ENCODE measurements around the gene SLC22A2.
"Not testable (repeated sequence)": the region's sequence is repeated elsewhere in the genome, so short reads cannot be mapped to it uniquely, and the experiment has no call there.

SLC22A2 gene

DNA sequence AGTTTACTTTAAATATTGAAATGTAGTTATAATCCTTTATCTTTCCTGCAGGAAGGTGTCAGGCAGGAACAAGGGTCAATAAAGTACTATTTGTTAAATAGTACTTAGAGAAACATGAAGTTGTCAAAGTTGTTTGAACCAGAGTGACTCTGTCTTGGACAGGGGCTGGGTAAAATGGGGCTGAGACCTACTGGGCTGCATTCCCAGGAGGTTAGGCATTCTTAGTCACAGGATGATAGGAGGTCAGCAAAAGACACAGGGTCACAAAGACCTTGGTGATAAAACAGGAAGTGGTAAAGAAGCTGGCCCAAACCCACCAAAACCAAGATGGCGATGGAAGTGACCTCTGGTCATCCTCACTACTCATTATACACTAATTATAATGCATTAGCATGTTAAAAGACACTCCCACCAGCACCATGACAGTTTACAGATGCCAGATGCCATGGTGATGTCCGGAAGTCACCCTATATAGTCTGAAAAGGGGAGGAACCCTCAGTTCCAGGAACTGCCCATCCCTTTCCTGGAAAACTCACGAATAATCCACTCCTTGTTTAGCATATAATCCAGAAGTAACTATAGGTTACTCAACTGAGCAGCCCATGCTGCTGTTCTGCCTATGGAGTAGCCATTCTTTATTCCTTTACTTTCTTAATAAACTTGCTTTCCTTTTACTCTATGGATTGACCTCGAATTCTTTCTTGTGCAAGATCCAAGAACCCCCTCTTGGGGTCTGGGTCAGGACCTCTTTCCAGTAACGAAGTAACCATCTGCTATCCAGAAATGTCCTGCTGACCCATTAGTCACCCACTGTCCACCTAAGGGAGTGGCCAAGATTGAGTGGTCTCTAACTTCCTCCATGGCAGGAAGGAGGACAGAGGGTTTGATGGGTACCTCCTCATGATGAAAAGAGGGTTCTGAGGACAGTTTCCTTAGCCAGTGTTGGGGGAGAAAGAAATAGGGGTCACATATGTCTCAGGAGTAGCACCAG lies 19.6 kb downstream of the SLC22A2 start:
- DNase-seq (ENCODE audit: low read depth in 2 of 2), result peak; percentile 26 to 29
- no peak overlapping the region for H3K4me3 ChIP-seq (replicated peaks in 1 of 2; ENCODE audit: low read depth in 2 of 2, low read length in 2 of 2)
- TF ChIP-seq, protein P1, sequence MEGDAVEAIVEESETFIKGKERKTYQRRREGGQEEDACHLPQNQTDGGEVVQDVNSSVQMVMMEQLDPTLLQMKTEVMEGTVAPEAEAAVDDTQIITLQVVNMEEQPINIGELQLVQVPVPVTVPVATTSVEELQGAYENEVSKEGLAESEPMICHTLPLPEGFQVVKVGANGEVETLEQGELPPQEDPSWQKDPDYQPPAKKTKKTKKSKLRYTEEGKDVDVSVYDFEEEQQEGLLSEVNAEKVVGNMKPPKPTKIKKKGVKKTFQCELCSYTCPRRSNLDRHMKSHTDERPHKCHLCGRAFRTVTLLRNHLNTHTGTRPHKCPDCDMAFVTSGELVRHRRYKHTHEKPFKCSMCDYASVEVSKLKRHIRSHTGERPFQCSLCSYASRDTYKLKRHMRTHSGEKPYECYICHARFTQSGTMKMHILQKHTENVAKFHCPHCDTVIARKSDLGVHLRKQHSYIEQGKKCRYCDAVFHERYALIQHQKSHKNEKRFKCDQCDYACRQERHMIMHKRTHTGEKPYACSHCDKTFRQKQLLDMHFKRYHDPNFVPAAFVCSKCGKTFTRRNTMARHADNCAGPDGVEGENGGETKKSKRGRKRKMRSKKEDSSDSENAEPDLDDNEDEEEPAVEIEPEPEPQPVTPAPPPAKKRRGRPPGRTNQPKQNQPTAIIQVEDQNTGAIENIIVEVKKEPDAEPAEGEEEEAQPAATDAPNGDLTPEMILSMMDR (IDR thresholded peaks at IDR 0.05; ENCODE audit: low read depth, low read length), result no peak

DNA sequence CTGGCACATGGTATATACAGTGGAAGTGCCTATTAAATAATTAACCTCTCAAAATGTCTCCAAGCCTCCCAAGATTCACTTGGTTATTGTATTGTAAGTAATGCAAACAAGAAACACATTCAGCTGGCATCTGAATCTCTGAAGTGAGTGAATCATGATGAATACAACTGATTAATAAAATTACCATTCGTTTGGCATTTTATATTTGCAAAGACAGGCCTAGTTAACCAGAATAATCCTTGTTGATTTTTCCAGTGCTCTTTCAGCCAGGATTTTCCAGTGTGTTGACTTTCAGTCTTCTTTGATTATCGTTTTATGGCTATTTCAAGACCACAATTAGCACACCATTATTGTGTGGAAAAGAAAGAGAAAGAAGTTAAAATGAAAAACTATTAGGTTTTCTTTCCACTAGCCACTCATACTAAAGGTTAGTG lies 20.3 kb downstream of the SLC22A2 start:
- TF ChIP-seq, protein P1 (IDR thresholded peaks at IDR 0.05; ENCODE audit: low read depth, low read length), result no peak
- DNase-seq (ENCODE audit: low read depth in 2 of 2), result peak in 1 of 2 donors; percentile 29
- no peak overlapping the region for H3K4me3 ChIP-seq (replicated peaks in 1 of 2; ENCODE audit: low read depth in 2 of 2, low read length in 2 of 2)

DNA sequence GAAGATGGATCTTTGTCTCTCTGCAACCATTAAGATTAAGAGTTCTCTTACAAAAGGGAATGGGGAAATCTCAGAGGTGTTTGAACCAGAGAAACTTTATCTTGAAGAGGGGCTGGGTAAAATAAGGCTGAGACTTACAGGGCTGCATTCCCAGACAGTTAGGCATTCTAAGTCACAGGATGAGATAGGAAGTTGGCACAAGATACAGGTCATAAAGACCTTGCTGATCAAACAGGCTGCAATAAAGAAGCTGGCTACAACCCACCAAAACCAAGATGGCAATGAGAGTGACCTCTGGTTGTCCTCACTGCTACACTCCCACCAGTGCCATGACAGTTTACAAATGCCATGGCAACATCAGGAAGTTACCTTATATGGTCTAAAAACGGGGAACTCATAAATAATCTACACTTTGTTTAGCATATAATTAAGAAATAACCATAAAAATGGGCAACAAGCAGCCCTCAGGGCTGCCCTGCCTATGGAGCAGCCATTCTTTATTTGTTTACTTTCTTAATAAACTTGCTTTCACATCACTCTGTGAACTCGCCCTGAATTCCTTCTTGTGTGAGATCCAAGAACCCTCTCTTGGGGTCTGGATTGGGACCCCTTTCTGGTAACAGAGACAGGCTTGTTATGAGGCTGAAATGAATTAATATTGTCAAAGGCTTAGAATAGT lies 20.9 kb downstream of the SLC22A2 start:
- not testable (repeated sequence) for H3K4me3 ChIP-seq (replicated peaks in 1 of 2; ENCODE audit: low read depth in 2 of 2, low read length in 2 of 2)
- DNase-seq (ENCODE audit: low read depth in 2 of 2), result peak; percentile 46 to 59

DNA sequence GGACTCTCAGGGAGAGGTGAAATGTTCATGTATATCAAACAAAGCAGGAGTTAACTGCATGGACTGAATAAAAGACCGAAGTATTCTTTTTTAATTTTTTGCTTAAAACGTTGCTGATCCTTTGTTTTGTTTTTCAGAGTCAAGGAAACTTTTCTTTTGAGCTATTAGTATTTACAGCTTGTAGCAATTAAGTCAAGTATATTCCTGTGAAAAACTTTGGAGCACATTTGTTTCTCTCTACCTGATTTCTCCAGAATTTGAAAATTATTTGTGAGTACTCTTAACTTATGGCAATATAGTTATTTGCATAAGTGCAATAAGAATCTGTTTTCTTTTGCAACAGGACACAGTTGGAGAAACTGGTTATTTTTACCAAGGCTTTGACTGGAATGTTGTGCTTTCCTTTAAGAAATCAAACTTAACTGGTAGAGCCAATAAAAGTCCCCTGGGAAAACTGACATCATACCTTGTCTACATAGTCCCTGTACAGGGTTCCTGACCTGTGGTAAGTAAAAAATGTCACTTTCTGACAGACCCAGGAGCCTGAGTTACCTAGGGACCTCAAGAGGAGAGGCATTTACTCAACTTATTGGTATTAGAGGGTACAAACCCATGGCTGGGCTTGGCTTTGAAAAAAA lies 22.3 kb downstream of the SLC22A2 start:
- peak in 1 of 2 donors; percentile 49 for DNase-seq (ENCODE audit: low read depth in 2 of 2)
- H3K4me3 ChIP-seq (replicated peaks in 1 of 2; ENCODE audit: low read depth in 2 of 2, low read length in 2 of 2), result not testable (repeated sequence)

DNA sequence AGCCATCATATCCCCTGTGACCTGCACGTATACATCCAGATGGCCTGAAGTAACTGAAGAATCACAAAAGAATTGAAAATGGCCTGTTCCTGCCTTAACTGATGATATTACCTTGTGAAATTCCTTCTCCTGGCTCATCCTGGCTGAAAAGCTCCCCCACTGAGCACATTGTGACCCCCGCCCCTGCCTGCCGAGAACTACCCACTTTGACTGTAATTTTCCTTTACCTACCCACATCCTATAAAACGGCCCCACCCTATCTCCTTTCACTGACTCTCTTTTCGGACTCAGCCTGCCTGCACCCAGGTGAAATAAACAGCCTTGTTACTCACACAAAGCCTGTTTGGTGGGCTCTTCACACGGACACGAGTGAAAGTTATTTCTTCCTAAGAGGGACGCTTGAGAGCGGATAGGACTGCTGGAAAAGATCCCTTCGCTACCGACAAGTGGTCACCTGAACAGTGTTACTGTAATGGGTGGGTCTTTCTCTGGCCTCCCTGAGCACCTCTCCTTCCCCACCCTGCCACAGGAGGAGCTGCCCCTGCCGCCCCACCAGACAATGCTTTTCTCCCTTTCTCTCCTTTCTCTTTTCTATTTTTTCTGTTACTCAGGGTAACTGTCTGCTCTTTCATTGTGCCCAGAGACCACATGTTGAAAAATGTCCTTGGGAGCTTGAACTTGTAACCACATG lies 24.5 kb downstream of the SLC22A2 start:
- not testable (repeated sequence) for DNase-seq (ENCODE audit: low read depth in 2 of 2); H3K4me3 ChIP-seq (replicated peaks in 1 of 2; ENCODE audit: low read depth in 2 of 2, low read length in 2 of 2)

DNA sequence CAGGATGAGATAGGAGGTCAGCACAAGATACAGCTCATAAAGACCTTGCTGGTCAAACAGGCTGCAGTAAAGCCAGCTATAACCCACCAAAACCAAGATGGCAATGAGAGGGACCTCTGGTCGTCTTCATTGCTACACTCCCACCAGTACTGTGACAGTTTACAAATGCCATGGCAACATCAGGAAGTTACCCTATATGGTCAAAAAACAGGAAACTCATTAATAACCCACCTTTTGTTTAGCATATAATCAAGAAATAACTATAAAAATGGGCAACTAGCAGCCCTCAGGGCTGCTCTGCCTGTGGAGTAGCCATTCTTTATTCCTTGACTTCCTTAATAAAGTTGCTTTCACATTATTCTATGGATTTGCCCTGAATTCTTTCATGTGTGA lies 30.9 kb downstream of the SLC22A2 start:
- no peak for DNase-seq (ENCODE audit: low read depth in 2 of 2)
- H3K4me3 ChIP-seq (replicated peaks in 1 of 2; ENCODE audit: low read depth in 2 of 2, low read length in 2 of 2), result no peak overlapping the region
- TF ChIP-seq, protein P1 (IDR thresholded peaks at IDR 0.05; ENCODE audit: low read depth, low read length), result no peak

DNA sequence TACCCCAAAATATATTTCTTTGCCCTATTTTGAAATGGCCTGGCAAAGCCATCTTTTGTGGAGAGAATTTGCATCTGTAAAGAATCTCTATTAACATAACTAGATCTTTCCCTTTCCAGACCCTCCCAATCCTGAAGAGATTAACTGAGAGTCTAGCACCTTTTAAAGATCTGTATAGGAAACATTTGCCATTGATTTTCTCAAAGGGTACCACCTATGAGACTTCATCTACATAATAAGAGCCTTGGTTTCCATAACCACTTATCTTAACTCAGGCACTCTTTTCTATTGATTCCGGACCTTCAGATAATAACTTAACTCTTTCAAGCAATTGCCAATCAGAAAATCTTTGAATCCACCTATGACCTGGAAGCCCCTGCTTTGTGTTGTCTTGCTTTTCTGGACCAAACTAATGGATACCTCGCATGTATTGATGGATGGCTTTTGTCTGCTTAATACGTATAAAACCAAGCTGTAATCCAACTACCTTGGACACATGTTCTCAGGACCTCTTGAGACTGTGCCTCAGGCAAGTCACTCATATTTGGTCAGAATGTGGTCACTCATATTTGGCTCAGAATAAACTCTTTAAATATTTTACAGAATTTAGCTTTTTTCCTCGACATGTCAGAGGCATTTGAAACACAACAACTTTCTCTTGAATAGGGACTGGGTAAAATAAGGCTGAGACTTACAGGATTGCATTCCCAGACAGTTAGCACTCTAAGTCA lies 31.4 kb downstream of the SLC22A2 start:
- no peak overlapping the region for H3K4me3 ChIP-seq (replicated peaks in 1 of 2; ENCODE audit: low read depth in 2 of 2, low read length in 2 of 2)
- no peak for DNase-seq (ENCODE audit: low read depth in 2 of 2)
- TF ChIP-seq, protein P1 (IDR thresholded peaks at IDR 0.05; ENCODE audit: low read depth, low read length), result no peak

All from cardiac fibroblast (primary cell).